Measurements from ENCODE around the gene AIRE.
"Not testable (repeated sequence)": the region's sequence is repeated elsewhere in the genome, so short reads cannot be mapped to it uniquely, and the experiment has no call there.

Gene AIRE

DNA sequence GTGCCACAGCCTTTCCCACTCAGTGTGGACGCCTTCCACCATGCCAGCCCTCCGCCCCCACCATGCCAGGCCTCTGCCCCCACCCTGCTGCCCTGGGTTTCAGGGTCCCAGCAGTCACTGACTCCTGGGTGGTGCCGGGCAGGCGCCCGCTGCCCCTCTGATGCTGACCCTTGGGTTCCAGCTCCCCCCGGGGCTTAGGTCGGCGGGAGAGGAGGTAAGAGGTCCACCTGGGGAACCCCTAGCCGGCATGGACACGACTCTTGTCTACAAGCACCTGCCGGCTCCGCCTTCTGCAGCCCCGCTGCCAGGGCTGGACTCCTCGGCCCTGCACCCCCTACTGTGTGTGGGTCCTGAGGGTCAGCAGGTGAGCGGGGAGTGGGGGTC, 7.1 kb downstream of the AIRE start:
- no peak for DNase-seq

DNA sequence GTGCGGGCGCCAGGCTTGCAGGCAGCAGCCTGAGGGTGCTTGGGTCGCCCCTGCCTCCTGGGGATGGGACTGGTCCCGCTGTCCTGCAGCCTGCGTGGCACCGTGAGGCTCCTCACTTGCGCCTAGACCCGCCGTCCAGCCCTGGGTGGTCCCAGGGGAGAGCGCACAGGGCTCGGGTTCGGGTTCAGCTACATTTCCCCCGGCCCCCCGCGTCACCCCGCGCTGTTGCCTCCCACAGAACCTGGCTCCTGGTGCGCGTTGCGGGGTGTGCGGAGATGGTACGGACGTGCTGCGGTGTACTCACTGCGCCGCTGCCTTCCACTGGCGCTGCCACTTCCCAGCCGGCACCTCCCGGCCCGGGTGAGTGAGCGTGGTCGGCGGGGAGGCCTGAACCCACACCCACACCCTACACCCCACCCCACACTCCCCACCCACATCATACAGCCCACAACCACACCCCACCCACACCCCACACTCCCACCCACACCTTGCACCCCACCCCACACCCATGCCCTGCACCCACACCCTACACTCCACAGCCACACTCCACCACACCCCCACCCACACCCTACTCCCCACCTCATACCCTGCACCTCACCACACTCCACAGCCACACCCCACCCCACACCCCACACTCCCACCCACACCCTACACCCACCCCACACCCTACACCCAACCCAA, 8.0 kb downstream of the AIRE start:
- DNase-seq: no peak

DNA sequence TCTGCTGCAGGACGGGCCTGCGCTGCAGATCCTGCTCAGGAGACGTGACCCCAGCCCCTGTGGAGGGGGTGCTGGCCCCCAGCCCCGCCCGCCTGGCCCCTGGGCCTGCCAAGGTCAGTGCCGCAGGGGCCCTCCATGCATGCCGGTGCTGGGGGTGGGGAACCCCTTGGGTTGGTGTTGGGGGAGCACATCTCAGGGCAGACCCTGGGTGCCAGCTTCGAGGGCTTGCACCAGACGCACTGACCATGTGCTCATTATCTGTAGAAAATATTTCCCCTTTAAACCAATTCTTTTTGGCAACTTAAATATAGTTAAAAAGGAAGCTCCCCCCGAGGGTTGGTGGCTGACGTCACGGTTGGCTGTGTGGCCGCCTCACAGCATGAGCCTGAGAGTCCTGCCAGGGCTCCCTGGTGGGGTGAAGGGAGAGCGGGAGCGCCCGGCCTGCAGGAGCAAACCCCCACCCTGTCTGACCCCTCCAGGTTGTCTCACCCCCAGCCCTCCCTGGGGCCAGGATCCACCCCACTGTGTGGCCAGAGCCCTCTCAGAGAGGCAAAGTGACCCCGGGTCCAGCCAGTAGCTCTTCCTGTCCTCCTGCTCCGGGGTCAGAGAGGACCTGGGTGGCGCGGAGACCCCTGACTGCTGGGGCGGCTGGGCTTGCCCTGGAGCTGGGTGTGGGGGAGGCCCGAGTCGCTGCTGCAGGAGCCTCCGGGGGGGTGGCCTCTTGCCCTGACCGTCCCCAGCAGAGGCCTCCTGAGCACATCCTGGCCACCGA, 8.9 kb downstream of the AIRE start:
- DNase-seq: no peak

DNA sequence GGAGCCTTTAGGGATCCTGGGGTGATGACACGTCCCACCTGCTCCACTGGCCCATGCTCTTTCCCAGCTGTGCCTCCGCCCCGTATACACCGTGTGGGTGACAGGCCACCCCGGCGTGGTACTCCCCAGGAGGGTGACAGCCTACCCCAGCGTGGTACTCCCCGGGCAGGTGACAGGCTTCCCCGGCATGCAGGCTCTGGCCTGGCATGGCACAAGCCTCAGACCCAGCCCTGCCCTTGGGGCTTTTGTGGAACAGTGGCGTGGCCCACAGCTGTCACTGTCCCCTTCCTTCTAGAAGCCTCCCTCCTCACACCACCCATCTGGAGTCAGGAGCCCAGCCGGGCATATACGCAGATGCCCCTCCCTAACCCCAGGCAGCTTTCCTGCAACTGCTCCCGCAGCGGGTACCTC, 9.5 kb downstream of the AIRE start:
- DNase-seq: no peak

DNA sequence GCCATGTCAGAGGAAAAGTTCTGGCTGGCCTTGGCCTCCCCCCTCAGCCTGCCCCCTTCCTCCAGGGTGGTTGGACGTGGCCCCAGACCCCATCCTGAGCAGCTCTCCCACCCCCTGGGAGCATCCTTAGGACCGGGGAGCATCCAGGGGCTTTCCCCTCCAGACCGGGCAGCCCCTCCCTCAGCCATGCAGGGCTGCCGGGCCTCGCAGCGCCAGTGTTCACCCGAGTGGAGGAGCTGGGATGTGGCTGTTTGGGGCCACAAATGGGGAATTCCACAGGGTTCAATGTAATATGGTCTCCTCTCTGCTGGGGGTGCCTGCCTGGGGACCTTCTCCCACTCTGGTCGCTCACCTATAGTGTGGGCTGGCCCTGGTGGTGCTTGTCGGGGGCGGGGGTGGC, 10.0 kb downstream of the AIRE start:
- no peak for DNase-seq

DNA sequence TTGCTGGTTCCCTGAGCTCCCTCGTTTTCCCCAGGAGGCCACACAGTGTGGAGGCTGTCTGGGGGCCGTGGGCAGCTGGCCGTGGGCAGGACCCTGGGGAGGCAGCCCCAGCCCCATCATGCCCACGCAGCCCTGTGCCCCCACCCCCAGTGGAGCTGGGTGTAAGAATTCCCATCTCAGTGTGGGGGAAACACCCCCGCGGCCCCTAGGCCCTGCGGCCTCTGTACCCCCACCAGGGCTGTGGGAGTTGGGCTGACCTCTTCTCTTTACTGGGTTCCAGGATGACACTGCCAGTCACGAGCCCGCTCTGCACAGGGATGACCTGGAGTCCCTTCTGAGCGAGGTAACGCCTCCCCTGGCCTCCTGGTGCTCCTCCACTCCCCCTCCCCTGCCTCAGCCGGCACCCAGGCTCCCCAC, 10.4 kb downstream of the AIRE start:
- DNase-seq: no peak

DNA sequence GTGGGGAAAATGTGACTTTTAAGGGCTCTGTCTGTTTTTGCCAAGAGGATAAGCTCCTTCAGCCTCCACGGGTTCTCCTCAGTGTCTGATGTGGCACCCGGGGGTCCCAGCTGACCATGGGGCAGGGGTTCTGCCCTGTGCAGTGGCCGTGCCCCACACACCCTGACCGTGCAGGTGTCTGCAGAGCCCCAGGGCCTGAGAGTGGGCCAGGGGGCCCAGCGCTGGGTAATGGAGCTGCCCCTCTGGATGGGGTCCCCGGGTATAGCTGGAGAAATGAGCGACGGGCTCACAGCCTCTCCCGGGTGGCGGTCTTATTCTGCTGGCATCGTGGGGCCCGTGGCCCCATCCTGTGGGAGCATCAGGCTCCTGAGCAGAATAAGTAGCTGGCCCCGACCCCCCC, 11.2 kb downstream of the AIRE start:
- DNase-seq: no peak

DNA sequence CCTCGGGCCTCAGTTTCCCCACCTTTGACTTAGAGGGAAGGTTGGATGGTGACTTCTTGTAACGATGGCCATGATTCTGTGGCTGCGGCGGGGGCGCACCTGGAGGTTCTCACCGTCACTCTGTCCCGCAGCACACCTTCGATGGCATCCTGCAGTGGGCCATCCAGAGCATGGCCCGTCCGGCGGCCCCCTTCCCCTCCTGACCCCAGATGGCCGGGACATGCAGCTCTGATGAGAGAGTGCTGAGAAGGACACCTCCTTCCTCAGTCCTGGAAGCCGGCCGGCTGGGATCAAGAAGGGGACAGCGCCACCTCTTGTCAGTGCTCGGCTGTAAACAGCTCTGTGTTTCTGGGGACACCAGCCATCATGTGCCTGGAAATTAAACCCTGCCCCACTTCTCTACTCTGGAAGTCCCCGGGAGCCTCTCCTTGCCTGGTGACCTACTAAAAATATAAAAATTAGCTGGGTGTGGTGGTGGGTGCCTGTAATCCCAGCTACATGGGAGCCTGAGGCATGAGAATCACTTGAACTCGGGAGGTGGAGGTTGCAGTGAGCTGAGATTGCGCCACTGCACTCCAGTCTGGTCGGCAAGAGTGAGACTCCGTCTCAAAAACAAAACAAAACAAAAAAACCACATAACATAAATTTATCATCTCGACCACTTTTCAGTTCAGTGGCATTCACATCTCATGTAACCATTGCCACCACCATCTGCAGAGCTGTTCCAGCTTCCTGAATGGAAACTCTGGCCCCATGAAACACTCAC, 12.0 kb downstream of the AIRE start:
- DNase-seq: peak; percentile 78

DNA sequence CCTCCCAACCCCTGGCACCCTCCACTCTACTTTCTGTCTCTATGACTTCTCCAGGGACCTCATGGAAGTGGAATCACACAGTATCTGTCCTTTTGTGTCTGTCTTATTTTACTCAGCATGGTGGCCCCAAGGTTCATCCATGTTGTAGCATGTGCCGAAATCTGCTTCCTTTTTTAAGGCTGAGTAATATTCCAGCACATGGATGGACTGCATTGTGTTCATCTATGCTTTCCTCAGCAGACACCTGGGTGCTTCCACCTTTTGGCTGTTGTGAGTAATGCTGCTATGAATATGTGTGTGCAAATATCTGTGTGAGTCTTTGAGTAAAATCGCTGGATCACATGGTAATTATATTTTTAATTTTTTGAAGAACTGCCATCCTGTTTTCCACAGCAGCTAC, 12.6 kb downstream of the AIRE start:
- no peak for DNase-seq

DNA sequence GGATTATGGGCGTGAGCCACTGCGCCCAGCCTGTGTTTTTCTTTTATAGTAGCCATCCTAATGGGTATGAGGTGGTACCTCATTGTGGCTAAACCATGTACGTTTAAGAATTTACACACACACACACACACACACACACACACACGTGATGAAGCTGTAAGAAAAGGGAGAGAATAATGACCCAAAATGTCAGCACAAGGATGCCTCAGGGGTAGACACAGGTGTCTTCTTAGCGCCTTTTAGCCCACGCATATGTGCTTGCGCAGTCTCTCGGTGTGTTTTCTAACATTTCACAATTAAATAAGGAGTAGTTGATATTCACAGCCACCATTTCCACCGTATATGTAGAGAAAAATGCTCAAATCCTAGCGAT, 13.4 kb downstream of the AIRE start:
- DNase-seq: no peak

DNA sequence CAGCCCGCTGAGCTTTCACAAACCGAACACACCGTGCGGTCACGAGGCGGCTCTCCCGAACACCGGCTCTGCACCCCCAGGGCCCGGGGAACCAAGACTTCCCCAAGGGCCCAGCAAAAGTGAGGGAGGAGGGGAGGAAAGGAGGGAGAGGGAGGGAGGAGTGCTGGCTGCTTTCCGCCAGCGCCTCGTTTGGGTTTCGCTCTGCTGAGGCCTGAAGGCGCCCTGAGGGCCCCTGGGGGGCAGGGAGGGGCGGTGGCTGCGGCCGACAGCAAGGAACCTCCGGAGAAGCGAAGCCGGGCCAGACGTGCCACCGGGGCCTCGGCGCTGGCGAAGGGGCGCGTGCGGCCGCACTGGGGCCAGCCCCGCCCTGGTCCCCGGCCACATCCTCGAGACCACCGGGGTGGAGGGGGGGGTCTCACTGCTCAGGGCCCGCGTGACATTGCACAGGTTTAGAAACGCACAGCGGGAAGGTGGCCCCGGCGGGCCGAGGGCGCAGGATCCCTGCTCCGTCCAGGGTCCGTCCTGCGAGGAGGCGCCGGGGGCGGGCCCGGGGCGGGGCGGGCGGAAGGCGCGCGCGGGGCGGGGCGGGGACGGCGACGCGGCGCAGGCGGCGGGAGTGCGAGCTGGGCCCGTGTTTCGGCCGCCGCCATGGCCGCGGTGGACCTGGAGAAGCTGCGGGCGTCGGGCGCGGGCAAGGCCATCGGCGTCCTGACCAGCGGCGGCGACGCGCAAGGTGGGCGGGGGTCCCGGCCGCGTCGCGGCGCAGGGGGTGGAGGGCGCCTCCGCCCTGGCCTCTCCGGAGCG, 14.0 kb downstream of the AIRE start, which contains the start of gene PFKL:
Gene PFKL, plus strand, starts transcription at position 596 of the 804 bp plus-strand sequence. Its CDS starts 53 bp downstream, at position 649.
- peak; percentile 35 for DNase-seq

DNA sequence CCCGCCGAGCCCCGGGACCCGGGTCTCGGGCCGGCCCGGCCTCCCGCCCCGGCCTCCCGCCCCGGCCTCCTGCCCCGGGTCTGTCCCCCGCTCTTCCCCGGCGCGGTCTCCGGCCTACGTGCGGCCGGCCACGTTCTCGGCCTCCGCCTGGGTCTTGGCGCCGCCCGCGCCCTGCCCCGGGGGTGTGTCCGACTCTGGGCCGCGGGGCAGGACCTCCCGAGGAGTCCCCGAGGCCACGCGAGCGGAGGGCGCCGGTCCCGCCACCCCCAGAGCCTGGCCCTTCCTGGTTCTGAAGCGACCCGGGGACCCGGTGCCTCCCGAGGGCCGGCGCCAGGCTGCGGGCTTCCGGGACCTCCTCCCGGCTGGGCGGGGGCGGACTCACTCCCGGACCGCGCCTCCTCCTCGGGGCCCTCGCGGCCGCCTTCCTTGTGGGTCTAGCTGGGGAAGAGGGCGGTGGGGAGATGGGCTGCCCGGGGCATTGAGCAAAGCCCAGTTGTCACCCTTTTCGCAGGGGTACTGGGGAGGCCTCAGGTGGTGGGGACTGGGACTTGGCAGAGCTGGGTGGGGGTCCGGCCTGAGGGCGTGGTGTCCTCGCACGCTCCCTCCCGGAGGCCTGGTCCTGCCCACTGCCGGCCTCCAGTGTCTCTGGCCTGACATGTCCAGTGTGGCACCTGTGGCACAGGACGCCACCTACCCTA, 14.7 kb downstream of the AIRE start:
- no peak for DNase-seq

DNA sequence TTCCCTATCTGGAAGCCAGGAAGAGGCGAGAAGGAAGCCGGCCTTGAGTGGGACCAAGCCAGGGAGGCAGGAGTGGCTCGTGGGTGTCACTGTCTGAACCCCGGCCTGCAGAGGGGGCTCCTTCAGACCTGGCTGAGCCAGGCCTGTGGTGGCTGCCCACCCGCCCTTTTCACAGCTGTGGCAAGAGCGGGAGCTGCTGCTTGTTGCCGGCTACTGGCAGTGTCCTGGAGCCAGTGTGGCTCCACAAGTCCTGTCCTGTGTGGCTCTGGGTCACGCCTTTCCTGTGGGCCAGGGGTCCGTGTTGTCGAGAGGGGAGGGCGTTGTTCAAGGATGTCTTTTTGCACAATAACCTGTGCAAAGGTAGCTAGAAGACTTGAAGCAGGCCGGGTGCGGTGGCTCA, 15.5 kb downstream of the AIRE start:
- DNase-seq: no peak

DNA sequence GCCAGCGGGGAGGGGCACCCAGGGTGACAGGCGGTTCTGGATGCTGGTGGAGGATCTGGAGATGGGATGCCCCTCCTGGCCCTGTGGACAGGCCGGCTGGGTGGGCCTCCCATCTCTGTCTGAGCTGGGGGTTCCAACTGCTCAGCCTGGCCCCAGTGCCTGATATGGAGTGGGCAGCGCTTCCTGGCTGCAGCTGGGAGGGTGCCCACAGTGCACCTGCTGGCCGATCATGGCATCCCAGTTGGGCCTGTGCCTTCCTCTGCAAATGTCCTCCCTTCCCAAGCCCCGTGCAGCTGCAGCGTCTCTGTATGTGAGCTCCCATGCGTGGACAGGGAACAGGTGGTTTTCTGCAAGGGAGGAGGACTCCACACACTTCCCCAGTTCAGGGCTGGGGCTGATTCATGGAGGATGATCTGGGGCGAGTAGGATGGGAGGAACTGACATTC, 16.3 kb downstream of the AIRE start:
- no peak for DNase-seq

DNA sequence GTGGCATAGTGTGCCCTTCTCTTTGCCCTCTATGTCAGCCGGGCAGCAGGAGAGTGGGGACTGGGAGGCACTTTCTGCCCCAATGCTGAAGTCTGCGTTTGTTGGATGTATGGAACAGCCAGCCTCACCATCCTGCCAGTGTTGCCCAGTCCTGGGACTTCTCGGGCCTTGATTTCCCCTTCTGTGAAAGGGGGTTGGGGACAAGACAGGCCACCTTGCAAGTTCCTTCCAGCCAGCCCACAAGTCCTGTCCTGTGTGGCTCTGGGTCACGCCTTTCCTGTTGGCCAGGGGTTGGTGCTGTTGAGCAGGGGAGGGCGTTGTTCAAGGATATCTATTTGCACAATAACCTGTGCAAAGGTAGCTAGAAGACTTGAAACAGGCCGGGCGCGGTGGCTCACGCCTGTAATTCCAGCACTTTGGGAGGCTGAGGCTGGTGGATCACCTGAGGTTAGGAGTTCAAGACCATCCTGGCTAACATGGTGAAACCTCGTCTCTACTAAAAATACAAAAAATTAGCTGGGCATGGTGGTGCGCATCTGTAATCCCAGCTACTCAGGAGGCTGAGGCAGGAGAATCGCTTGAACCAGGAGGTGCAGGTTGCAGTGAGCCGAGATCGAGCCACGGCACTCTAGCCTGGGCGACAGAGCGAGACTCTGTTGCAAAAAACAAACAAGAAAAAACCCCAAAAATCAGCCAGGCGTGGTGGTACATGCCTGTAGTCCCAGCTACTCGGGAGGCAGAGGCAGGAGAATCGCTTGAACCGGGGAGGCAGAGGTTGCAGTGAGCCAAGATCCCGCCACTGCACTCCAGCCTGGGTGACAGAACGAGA, 17.1 kb downstream of the AIRE start:
- not testable (repeated sequence) for DNase-seq

DNA sequence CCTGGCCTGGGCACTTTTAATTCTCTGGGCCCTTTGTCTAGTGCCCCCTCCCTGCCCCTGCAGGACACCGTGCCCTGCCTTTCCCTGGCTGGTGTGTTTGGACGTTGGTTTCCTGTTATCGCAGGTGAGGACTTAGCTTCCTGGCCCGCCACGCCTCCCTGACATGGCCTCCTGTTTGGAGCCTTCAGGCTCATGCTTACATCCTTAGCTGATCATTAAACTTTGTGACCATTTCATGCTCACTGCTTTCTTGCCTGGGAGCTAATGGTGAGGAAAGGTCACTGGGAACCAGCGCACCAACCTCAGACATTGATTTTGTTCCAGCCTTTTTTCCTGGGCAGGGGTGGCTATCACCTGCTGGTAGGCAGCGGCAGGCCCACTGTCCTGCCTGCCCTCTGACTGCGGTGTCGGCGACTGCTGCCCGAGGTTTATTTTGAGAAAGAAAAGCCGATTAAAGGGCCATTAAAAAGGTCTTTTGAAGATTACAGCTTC, 17.9 kb downstream of the AIRE start:
- DNase-seq: no peak

DNA sequence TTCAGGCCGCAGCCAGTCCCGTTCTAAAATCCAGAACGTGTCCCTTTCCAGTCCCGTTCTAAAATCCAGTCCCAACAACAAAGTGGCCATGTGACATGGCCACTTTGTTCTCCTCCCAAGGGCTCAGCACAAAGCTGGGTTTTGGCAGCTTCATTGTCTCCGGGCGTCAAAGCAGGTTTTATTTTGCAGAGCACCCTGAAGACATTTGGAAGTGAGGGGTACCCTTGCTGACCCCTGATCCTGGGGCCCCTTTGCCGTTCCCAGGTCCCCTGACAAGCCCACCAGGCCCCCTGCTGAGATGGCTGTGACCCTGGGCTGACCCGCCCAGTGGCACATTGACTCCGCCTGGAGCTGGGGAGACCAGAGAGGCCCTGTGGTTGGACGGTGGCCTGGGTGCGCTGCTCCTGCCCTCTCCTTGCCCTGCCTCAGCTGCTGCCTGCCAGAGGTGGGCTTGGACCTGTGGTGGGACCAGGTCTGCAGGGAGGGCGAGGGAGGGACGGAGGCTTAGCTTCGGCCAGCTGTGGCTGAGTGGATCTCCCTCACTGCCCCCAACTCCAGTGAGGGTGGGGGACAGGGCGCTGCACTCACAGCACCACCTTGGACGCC, 18.4 kb downstream of the AIRE start:
- DNase-seq: no peak

DNA sequence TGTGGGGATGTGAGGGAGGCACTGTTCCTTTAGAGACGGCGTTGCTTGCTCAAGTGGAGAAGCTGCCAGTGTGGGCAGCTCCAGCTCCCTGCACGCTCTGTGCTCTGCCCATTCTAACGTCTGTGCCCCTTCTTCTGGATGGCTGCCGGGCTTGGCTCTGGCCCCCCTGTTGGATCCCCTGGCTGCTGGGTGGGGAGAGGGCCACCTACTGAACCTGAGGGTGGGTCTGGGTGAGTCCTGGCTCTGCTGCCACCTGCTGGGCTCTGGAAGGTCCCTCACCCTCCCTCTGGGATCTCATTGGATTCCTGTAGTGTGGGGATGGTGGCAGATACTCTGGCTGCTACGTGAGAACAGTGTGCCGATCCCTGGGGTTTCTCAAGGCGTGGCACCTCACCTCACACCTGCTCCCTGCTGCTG, 19.2 kb downstream of the AIRE start:
- peak; percentile 29 for DNase-seq

DNA sequence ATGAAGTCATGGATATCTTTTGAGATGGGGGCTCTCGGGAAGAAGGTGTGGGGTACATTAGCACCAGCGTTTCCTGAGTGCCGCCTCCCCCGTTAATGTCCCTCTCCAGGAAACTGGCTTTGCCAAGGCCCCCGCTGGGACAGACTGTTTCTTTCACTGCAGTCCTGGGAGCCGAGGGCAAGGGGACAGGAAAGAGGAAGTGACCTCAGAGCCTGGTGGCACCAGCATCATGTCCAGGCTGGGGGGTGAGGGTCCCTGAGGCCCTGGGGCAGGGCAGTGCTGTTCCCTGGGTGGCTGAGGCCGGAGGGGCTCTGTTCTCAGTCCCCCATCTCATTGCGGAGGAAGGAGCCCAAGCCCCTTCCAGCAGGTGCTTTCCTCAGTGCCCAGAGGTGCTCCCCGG, 20.0 kb downstream of the AIRE start:
- DNase-seq: no peak

DNA sequence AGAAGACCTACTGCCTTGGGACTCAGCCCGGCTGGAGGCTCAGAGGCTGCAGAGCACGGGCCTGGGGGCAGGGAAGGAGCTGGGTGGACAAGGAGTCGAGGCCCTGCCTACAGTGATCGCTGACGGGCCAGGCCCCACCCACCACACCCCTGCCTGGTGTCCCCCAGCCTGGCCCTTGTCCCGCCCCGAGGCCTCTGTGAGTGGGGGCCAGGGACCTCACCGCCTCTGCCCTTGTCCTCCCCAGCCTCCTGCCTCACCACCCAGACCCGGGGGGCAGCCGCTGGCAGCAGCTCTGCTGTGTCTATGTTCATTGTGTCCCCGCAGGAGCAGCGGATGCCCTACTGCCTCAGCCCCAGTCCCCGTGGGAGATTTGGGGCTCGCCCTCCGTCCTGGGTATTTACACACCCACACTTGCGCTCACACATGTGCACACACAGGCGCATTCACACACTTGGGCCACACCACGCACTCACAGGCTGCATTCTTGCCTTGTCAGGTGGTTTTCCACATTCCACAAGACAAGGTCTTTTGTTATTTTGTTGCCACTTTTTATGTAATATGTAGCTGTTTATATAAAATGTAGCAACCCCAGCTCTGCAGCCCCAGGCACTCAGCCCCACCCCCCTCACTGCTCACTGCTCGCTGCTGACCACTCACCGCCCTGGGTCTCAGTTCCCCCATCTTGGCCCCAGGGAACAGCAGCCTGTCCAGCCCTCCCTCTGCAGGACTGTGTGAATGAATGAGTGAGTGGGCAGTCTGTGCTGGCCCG, 21.4 kb downstream of the AIRE start:
- DNase-seq: no peak

Measured in NCI-H1436 (cell line).